BLaER1 (cell line): Measurements from ENCODE around the gene ST6GALNAC2.
A peak's percentile ranks its signal among the peaks of the same experiment; 100 is the strongest.

Experiments
- H3K27ac ChIP-seq: shearing (Covaris generic); formaldehyde crosslinking; 2 replicates; pipeline ENCODE4 v1.8.1; 2022
- H3K27me3 ChIP-seq: shearing (Covaris generic); formaldehyde crosslinking; 2 replicates; pipeline ENCODE4 v1.8.1; 2022
- H3K36me3 ChIP-seq: shearing (Covaris generic); formaldehyde crosslinking; 2 replicates; pipeline ENCODE4 v1.8.1; 2022
- H3K4me1 ChIP-seq: shearing (Covaris generic); formaldehyde crosslinking; 2 replicates; pipeline ENCODE4 v1.8.1; 2022
- H3K4me2 ChIP-seq: shearing (Covaris generic); formaldehyde crosslinking; 2 replicates; pipeline ENCODE4 v1.8.1; 2022
- H3K4me3 ChIP-seq: shearing (Covaris generic); formaldehyde crosslinking; 2 replicates; pipeline ENCODE4 v1.8.1; 2022
- H3K9ac ChIP-seq: shearing (Covaris generic); formaldehyde crosslinking; 2 replicates; pipeline ENCODE4 v1.8.1; 2022
- H3K9me3 ChIP-seq: shearing (Covaris generic); formaldehyde crosslinking; 2 replicates; pipeline ENCODE4 v1.8.1; 2022
- H4K20me1 ChIP-seq: shearing (Covaris generic); formaldehyde crosslinking; 2 replicates; pipeline ENCODE4 v1.8.1; 2022
- Cebpa-rat ChIP-seq: shearing (Covaris generic); IDR thresholded peaks from 2 replicates; pipeline ENCODE4 v1.8.1; 2022

Gene ST6GALNAC2

DNA sequence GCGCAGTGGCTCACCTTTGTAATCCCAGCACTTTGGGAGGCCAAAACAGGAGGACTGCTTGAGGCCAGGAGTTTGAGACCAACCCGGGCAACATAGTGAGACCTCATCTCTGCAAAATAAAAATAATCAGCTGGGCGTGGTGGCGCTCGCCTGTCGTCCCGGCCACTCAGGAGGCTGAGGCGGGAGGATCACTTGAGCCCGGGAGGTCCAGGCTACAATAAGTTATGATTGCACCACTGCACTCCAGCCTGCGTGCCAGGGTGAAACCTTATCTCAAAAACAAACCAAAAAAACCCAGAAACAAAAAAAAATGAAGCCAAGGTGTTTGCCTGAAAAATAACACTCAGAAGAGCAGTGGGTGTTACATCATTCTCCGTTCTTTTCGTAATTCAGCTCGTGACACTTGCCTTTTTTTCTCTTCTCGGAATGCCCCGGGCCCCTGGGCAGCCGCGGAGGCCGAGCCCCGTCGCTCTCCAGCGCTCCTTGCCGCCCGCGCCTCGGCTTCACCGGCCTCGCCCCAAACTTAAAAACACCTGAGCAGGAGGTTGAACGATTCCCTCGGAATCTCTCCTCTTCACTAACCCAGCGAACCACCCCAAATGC is 28.8 kb downstream of the ST6GALNAC2 start:
- peak overlapping the region; percentile 99 for H3K9ac ChIP-seq
- peak overlapping the region; percentile 95 for H3K4me2 ChIP-seq
- H3K4me1 ChIP-seq = peaks cover 85% of the 10 kb centered on the region
- peak overlapping the region; percentile 88 for H3K4me3 ChIP-seq
- peaks cover 25% of the 10 kb centered on the region for H3K36me3 ChIP-seq
- peak overlapping the region; percentile 98 for H3K27ac ChIP-seq
- H3K9me3 ChIP-seq = no peaks in the 10 kb centered on the region
- H3K27me3 ChIP-seq = no peaks in the 10 kb centered on the region
- TF ChIP-seq Cebpa-rat = peak; percentile 47; the same call in 1 of the 2 replicates
- H4K20me1 ChIP-seq = peaks cover 37% of the 10 kb centered on the region

DNA sequence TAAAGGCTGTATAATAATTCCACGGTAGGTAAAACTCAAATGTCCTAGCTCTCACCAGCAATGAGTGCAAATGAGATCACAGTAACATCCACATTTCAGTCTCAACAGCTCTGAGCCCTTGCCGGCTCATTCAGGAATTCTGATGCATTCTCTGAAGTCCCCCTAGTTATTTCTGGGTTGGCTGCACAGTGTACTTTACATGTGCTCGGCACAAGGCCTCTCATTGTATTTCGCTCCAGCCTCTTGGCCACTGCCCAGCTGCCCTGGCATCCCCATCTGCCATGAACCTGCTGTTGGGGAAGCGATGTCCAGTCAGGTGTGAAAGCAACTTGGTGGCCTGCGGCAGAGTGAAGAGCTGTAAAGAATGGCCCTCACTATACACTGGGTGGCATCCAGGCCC is 31.5 kb downstream of the ST6GALNAC2 start:
- Histone ChIP-seq H3K27ac (peak overlapping the region; percentile 56), H3K36me3 (no peaks in the 10 kb centered on the region; the same call in 1 of the 2 replicates), H3K9me3 (no peaks in the 10 kb centered on the region), H3K27me3 (no peaks in the 10 kb centered on the region), H3K9ac (peak overlapping the region; percentile 43; the same call in 1 of the 2 replicates), H4K20me1 (peaks cover 10% of the 10 kb centered on the region), H3K4me3 (no peak overlapping the region), H3K4me2 (peak overlapping the region; percentile 75), H3K4me1 (peaks cover 84% of the 10 kb centered on the region)
- TF ChIP-seq Cebpa-rat = no peak

- Histone ChIP-seq H3K9me3 (no peaks in the 10 kb centered on the region), H3K27ac (peak overlapping the region; percentile 56; the same call in 1 of the 2 replicates), H3K4me1 (peaks cover 86% of the 10 kb centered on the region)
These were observed 32.3 kb downstream of the ST6GALNAC2 start for GRCh38 chr17:76553178-76553908.

DNA sequence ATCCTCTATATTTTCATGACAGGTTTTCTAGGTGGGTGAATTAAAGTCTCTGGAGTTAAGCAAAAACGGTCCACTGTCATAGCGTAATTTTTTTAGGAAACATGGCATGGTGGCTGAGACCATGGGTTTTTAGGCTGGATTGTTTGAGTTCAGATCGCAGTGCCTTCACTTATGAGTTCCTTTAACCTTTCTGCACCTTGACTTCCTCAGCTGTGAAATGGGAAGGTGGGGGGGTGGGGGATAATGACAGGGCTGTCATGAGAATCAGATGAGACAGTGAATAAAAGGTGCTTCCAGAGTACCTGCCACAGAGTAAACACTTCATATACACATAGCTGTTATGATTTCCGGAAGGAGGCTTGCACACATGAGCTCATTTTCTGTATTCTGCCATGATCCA is 34.0 kb downstream of the ST6GALNAC2 start:
- no peak overlapping the region for H3K9ac ChIP-seq
- no peak overlapping the region for H3K27ac ChIP-seq
- H3K4me2 ChIP-seq = peak overlapping the region; percentile 24

More at GRCh38 chr17:76553178-76553908, 32.3 kb downstream of the ST6GALNAC2 start:
- Histone ChIP-seq H3K36me3 (no peaks in the 10 kb centered on the region), H3K27me3 (no peaks in the 10 kb centered on the region), H3K4me3 (no peak overlapping the region), H4K20me1 (peaks cover 2% of the 10 kb centered on the region), H3K9ac (peak overlapping the region; percentile 43; the same call in 1 of the 2 replicates), H3K4me2 (peak overlapping the region; percentile 75)
- TF ChIP-seq Cebpa-rat = no peak

GRCh38 chr17:76550712-76551615 is 34.7 kb downstream of the ST6GALNAC2 start:
- Histone ChIP-seq H3K9ac (no peak overlapping the region), H3K27ac (no peak overlapping the region), H3K4me3 (no peak overlapping the region), H3K36me3 (no peaks in the 10 kb centered on the region), H3K4me2 (peak overlapping the region; percentile 24), H3K4me1 (peaks cover 98% of the 10 kb centered on the region), H4K20me1 (no peaks in the 10 kb centered on the region), H3K9me3 (no peaks in the 10 kb centered on the region), H3K27me3 (peaks cover 5% of the 10 kb centered on the region)
- TF ChIP-seq Cebpa-rat = peak; percentile 62

More for the DNA sequence above, 34.0 kb downstream of the ST6GALNAC2 start:
- Histone ChIP-seq H3K36me3 (no peaks in the 10 kb centered on the region), H3K4me1 (peaks cover 98% of the 10 kb centered on the region), H3K4me3 (no peak overlapping the region), H3K27me3 (no peaks in the 10 kb centered on the region), H4K20me1 (no peaks in the 10 kb centered on the region), H3K9me3 (no peaks in the 10 kb centered on the region)
- TF ChIP-seq Cebpa-rat = no peak

DNA sequence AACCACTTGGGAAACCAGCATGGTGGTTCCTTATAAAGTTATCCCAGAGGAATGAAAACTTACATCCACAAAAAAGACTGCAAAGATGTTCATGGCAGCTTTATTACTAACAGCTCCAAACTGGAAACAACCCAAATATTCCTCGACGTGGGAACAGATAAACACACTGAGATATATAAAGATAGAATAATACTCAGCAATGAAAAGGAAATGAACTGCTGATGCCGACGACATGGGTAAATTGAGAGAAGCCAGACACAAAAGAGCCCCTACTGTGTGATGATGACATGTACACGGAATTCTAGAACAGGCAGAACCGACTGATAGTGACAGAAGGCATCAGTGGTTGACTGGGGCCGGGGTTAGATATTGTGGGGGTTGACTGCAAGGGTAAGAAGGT is 36.1 kb downstream of the ST6GALNAC2 start:
- no peaks in the 10 kb centered on the region for H3K36me3 ChIP-seq
- no peaks in the 10 kb centered on the region for H3K9me3 ChIP-seq
- H3K4me1 ChIP-seq = peaks cover 98% of the 10 kb centered on the region
- TF ChIP-seq Cebpa-rat = no peak
- no peaks in the 10 kb centered on the region for H4K20me1 ChIP-seq
- H3K27ac ChIP-seq = 0 out of 2 replicates have a peak overlapping the region, but pooled peaks have one; percentile 76
- H3K27me3 ChIP-seq = peaks cover 19% of the 10 kb centered on the region
- H3K4me3 ChIP-seq = no peak overlapping the region
- H3K4me2 ChIP-seq = peak overlapping the region; percentile 91
- H3K9ac ChIP-seq = peak overlapping the region; percentile 71; the same call in 1 of the 2 replicates

GRCh38 chr17:76549215-76549518 is 36.5 kb downstream of the ST6GALNAC2 start:
- peak overlapping the region; percentile 71 for H3K9ac ChIP-seq
- H3K4me2 ChIP-seq = peak overlapping the region; percentile 91
- H3K27ac ChIP-seq = 0 out of 2 replicates have a peak overlapping the region, but pooled peaks have one; percentile 76
- TF ChIP-seq Cebpa-rat = no peak
- no peak overlapping the region for H3K4me3 ChIP-seq
- no peaks in the 10 kb centered on the region for H3K36me3 ChIP-seq
- H3K27me3 ChIP-seq = peaks cover 23% of the 10 kb centered on the region
- H3K9me3 ChIP-seq = no peaks in the 10 kb centered on the region
- no peaks in the 10 kb centered on the region for H4K20me1 ChIP-seq
- peaks cover 98% of the 10 kb centered on the region for H3K4me1 ChIP-seq

DNA sequence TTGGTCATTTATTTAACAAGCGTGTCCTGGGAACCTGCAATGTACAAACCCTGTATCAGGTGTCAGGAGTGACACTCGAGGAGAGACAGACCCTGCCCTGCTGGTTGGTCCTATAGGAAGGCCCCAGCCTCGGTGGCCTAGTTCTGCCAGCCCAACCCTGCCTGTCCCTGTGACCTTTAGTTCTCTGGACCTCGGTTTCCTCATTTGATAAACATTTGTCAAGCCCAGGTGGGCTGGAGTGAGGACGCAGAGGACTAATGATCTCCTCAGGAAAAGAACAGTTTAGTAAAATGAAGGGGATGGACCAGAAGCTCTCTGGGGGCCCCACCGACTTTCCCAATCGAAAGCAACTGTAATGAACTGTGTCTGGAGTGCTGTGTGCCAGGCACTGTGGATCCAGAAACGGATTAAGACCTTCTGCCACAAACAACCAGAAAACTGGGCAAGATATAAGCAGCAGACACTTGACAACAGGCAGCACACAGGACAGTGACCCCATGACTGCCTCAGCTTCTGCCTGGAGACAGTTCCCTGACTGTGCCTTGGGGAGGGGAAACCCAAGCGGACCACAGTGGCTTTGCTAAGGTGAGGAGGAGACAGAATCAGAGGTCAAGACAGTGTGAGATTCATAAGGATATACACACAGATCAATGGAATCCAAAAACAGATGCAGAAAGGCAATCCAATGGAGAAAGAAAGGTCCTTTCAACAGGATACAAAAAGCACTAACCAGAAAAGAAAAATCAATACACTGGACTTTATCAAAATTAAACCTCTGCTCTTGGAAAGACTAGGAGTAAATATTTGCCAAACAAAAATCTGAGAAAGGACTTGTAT is 37.1 kb downstream of the ST6GALNAC2 start:
- Histone ChIP-seq H3K27ac (peak overlapping the region; percentile 76), H4K20me1 (no peaks in the 10 kb centered on the region), H3K27me3 (peaks cover 29% of the 10 kb centered on the region), H3K4me2 (peak overlapping the region; percentile 91), H3K36me3 (no peaks in the 10 kb centered on the region), H3K9me3 (no peaks in the 10 kb centered on the region), H3K4me1 (peaks cover 98% of the 10 kb centered on the region), H3K4me3 (no peak overlapping the region), H3K9ac (peak overlapping the region; percentile 71)
- TF ChIP-seq Cebpa-rat = no peak

DNA sequence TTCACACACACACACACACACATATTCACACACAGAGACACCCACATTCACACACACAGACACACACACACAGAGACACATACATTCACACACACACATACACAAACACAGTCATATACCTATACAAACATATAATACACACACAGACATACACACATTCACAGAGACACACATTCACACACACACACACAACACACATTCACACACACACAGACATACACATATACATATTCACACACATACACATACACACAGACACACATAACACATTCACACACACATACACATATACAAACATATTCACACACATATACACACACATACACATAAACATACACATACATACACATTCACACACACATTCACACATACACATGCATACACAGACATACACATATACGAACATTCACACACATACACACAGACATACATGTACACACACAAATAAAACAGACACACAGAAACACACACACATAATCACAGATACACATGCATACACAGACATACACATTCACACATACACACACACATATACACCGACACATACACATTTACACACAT is 37.9 kb downstream of the ST6GALNAC2 start:
- Histone ChIP-seq H3K9ac (peak overlapping the region; percentile 45; the same call in 1 of the 2 replicates), H4K20me1 (no peaks in the 10 kb centered on the region), H3K4me2 (peak overlapping the region; percentile 91), H3K27me3 (peaks cover 37% of the 10 kb centered on the region), H3K36me3 (no peaks in the 10 kb centered on the region), H3K27ac (peak overlapping the region; percentile 76), H3K4me1 (peaks cover 98% of the 10 kb centered on the region), H3K4me3 (no peak overlapping the region), H3K9me3 (no peaks in the 10 kb centered on the region)
- no peak for TF ChIP-seq Cebpa-rat
